H9 (cell line): ENCODE data around the gene IL12RB1. TPM values are rescaled to one million over a fixed set of nuclear protein-coding genes. Genes with fewer than 3 reads are reported as not detected.

ENCODE experiments used
- DNase-seq: peaks from one replicate; pipeline ENCODE4 v3.0.0-alpha.2; 2017
- H2AFZ ChIP-seq: one replicate; pipeline ENCODE4 v1.6.1; 2013; ENCODE audit warnings: mild to moderate bottlenecking, low read length, control low read depth, moderate library complexity
- H2AK5ac ChIP-seq: 2 replicates; pipeline ENCODE4 v1.6.1; 2013; ENCODE audit warnings: low read length, control low read depth, mixed read lengths; ENCODE audit not compliant: insufficient read length
- H2BK120ac ChIP-seq: one replicate; pipeline ENCODE4 v1.6.1; 2013; ENCODE audit warnings: low read depth, mild to moderate bottlenecking, low read length, control low read depth, inconsistent platforms; ENCODE audit not compliant: poor library complexity, severe bottlenecking
- H2BK12ac ChIP-seq: 2 replicates; pipeline ENCODE4 v1.6.1; 2013; ENCODE audit warnings: low read length, control low read depth, mixed read lengths, low read depth; ENCODE audit not compliant: insufficient read length
- H2BK15ac ChIP-seq: 2 replicates; pipeline ENCODE4 v1.6.1; 2013; ENCODE audit warnings: low read depth, low read length, control low read depth
- H2BK20ac ChIP-seq: one replicate; pipeline ENCODE4 v1.6.1; 2013; ENCODE audit warnings: low read depth, mild to moderate bottlenecking, low read length, control low read depth, inconsistent platforms; ENCODE audit not compliant: poor library complexity, severe bottlenecking
- H2BK5ac ChIP-seq: 2 replicates; pipeline ENCODE4 v1.6.1; 2013; ENCODE audit warnings: low read length, control low read depth, mixed read lengths; ENCODE audit not compliant: insufficient read length
- H3K14ac ChIP-seq: 2 replicates; pipeline ENCODE4 v1.6.1; 2013; ENCODE audit warnings: low read length, control low read depth; ENCODE audit not compliant: insufficient read depth
- H3K18ac ChIP-seq: 2 replicates; pipeline ENCODE4 v1.6.1; 2013; ENCODE audit warnings: low read depth, mild to moderate bottlenecking, mixed read lengths, low read length, control low read depth; ENCODE audit not compliant: insufficient read length
- H3K23ac ChIP-seq: 2 replicates; pipeline ENCODE4 v1.6.1; 2013; ENCODE audit warnings: low read length, control low read depth, mixed read lengths, low read depth; ENCODE audit not compliant: insufficient read length
- H3K23me2 ChIP-seq: 2 replicates; pipeline ENCODE4 v1.6.1; 2013; ENCODE audit warnings: low read depth, mild to moderate bottlenecking, mixed read lengths, low read length, control low read depth; ENCODE audit not compliant: insufficient read length, poor library complexity, severe bottlenecking
- H3K27ac ChIP-seq: 2 replicates; pipeline ENCODE4 v1.5.1; 2013; ENCODE audit warnings: low read length, control low read depth, mixed read lengths, low read depth; ENCODE audit not compliant: insufficient read length
- H3K27me3 ChIP-seq: 2 replicates; pipeline ENCODE4 v1.6.1; 2013; ENCODE audit warnings: low read length, control low read depth, inconsistent platforms; ENCODE audit not compliant: insufficient read depth
- H3K4ac ChIP-seq: 2 replicates; pipeline ENCODE4 v1.6.1; 2013; ENCODE audit warnings: low read depth, mild to moderate bottlenecking, control low read depth, inconsistent platforms, low read length, moderate library complexity
- H3K4me1 ChIP-seq: 2 replicates; pipeline ENCODE4 v1.6.1; 2013; ENCODE audit warnings: low read length, control low read depth, inconsistent platforms; ENCODE audit not compliant: insufficient read depth
- H3K4me2 ChIP-seq: 2 replicates; pipeline ENCODE4 v1.6.1; 2013; ENCODE audit warnings: low read length, control low read depth, mixed read lengths; ENCODE audit not compliant: insufficient read length, insufficient read depth
- H3K56ac ChIP-seq: 2 replicates; pipeline ENCODE4 v1.6.1; 2013; ENCODE audit warnings: low read depth, mild to moderate bottlenecking, mixed read lengths, low read length, control low read depth; ENCODE audit not compliant: insufficient read length
- H3K79me1 ChIP-seq: 2 replicates; pipeline ENCODE4 v1.6.1; 2013; ENCODE audit warnings: low read depth, mild to moderate bottlenecking, moderate library complexity, low read length, control low read depth, inconsistent platforms; ENCODE audit not compliant: insufficient read depth, poor library complexity, severe bottlenecking
- H3K79me2 ChIP-seq: 2 replicates; pipeline ENCODE4 v1.6.1; 2013; ENCODE audit warnings: low read length, control low read depth, inconsistent platforms; ENCODE audit not compliant: insufficient read depth
- H3K9ac ChIP-seq: 2 replicates; pipeline ENCODE4 v1.6.1; 2013; ENCODE audit warnings: low read length, control low read depth, mixed read lengths; ENCODE audit not compliant: insufficient read length; ENCODE audit errors: extremely low read depth
- H3K9me3 ChIP-seq: one replicate; pipeline ENCODE4 v1.6.1; 2013; ENCODE audit warnings: low read depth, low read length, inconsistent platforms; ENCODE audit not compliant: control insufficient read depth
- H3T11ph ChIP-seq: one replicate; pipeline ENCODE4 v1.6.1; 2013; ENCODE audit warnings: mild to moderate bottlenecking, low read length, control low read depth, inconsistent platforms
- H4K20me1 ChIP-seq: one replicate; pipeline ENCODE4 v1.6.1; 2013; ENCODE audit not compliant: control insufficient read depth, insufficient read length, insufficient read depth
- H4K5ac ChIP-seq: 2 replicates; pipeline ENCODE4 v1.6.1; 2013; ENCODE audit warnings: low read depth, mild to moderate bottlenecking, mixed read lengths, low read length, control low read depth; ENCODE audit not compliant: insufficient read length
- H4K8ac ChIP-seq: replicated peaks from 2 replicates; pipeline ENCODE4 v1.6.1; 2013; ENCODE audit warnings: low read length, control low read depth, mixed read lengths, low read depth; ENCODE audit not compliant: insufficient read length
- H4K91ac ChIP-seq: 2 replicates; pipeline ENCODE4 v1.6.1; 2013; ENCODE audit warnings: low read depth, mild to moderate bottlenecking, moderate library complexity, mixed read lengths, low read length, control low read depth; ENCODE audit not compliant: insufficient read length
- H3K27ac Mint-ChIP-seq, 3 experiments: 2 replicates in 2 of 3; 3 replicates in 1 of 3; pipeline ENCODE4 v1.8.0; 2020 to 2021; ENCODE audit warnings: mixed read lengths in 3 of 3, mild to moderate bottlenecking in 1 of 3, moderate library complexity in 1 of 3
- H3K27me3 Mint-ChIP-seq: 2 replicates; pipeline ENCODE4 v1.8.0; 2021; ENCODE audit warnings: low read depth, mild to moderate bottlenecking, moderate library complexity, mixed read lengths
- H3K36me3 Mint-ChIP-seq, 3 experiments: 2 replicates in 2 of 3; 3 replicates in 1 of 3; pipeline ENCODE4 v1.8.0; 2020 to 2021; ENCODE audit warnings: low read depth in 3 of 3, mixed read lengths in 3 of 3; ENCODE audit not compliant: insufficient read depth in 1 of 3
- H3K4me1 Mint-ChIP-seq, 2 experiments: 2 replicates each; pipeline ENCODE4 v1.8.0; 2020; ENCODE audit warnings: mixed read lengths in 2 of 2
- H3K4me3 Mint-ChIP-seq, 2 experiments: 2 replicates in 1 of 2; 3 replicates in 1 of 2; pipeline ENCODE4 v1.8.0; 2020 to 2021; ENCODE audit warnings: mild to moderate bottlenecking in 2 of 2, mixed read lengths in 2 of 2, moderate library complexity in 1 of 2
- H3K9me3 Mint-ChIP-seq, 2 experiments: 2 replicates in 1 of 2; 3 replicates in 1 of 2; pipeline ENCODE4 v1.8.0; 2020; ENCODE audit warnings: mild to moderate bottlenecking in 2 of 2, mixed read lengths in 2 of 2, moderate library complexity in 1 of 2
- CTCF ChIP-seq: fragments of 200-600 bp; sonication (generic); conservative IDR thresholded peaks from 3 replicates; pipeline ENCODE4 v1.8.0; 2021; ENCODE audit warnings: antibody characterized with exemption, mild to moderate bottlenecking
- WGBS: extraction: QIAGEN DNeasy Blood & Tissue Kit; methylation state at CpG from one replicate; pipeline ENCODE4 v1.1.7; 2013; ENCODE audit warnings: missing lambda C conversion rate, low lambda C conversion rate, mixed read lengths; ENCODE audit not compliant: insufficient read length; ENCODE audit errors: extremely low coverage; 5-methylcytosine and 5-hydroxymethylcytosine counted together
- total RNA-seq: library from RNA; stranded (reverse); gene quantifications from 2 replicates; pipeline ENCODE4 v1.2.1, GENCODE V29; 2021

Gene IL12RB1
- total RNA-seq, 1 experiment from 2014 or later: not detected

- peaks cover 0 to 4% of the 10 kb centered on the region in 2 experiments; a peak in 3 of 5 replicates for H3K9me3 Mint-ChIP-seq
- no peak overlapping the region for H3K27ac Mint-ChIP-seq
- Histone ChIP-seq H3K9ac (no peak overlapping the region), H3K27me3 (no peaks in the 10 kb centered on the region), H3T11ph (no peak overlapping the region), H4K5ac (no peak overlapping the region), H3K9me3 (no peaks in the 10 kb centered on the region), H2BK12ac (no peak overlapping the region), H2BK120ac (no peak overlapping the region), H3K56ac (no peak overlapping the region), H4K91ac (no peak overlapping the region), H2AFZ (no peak overlapping the region), H3K79me1 (no peaks in the 10 kb centered on the region), H3K18ac (no peak overlapping the region), H3K14ac (no peak overlapping the region), H3K27ac (no peak overlapping the region), H2BK15ac (no peak overlapping the region), H2BK20ac (no peak overlapping the region), H3K4ac (no peak overlapping the region), H4K20me1 (no peaks in the 10 kb centered on the region), H2BK5ac (no peak overlapping the region), H3K4me2 (no peak overlapping the region), H4K8ac (no peak overlapping the region), H3K23ac (no peak overlapping the region), H3K4me1 (no peaks in the 10 kb centered on the region), H2AK5ac (no peak overlapping the region), H3K79me2 (no peaks in the 10 kb centered on the region), H3K23me2 (no peaks in the 10 kb centered on the region)
- no CpG with 5 or more reads among the region's 8 CpGs for WGBS
- no peak for TF ChIP-seq CTCF
- H3K4me3 Mint-ChIP-seq: peak overlapping the region in 1 of 2 experiments; percentile 14; a peak in 1 of 5 replicates
- peaks cover 0 to 19% of the 10 kb centered on the region in 2 experiments; a peak in 3 of 4 replicates for H3K4me1 Mint-ChIP-seq
- DNase-seq: no peak
- peaks cover 6% of the 10 kb centered on the region; the same call in 1 of the 2 replicates for H3K27me3 Mint-ChIP-seq
- no peaks in the 10 kb centered on the region for H3K36me3 Mint-ChIP-seq
Measured at GRCh38 chr19:18059297-18059696, 27.4 kb downstream of the IL12RB1 start.
